ENCODE results near the gene PHACTR3.

GRCh38 chr20:59746155-59746554 is 141.8 kb downstream of the PHACTR3 start:
- no peak for TF ChIP-seq CTCF (IDR thresholded peaks at IDR 0.05)
- TF ChIP-seq ZFX (IDR thresholded peaks at IDR 0.05; ENCODE audit: borderline replicate concordance) = no peak
